Measurements from ENCODE around the gene EQTN.

EQTN gene

DNA sequence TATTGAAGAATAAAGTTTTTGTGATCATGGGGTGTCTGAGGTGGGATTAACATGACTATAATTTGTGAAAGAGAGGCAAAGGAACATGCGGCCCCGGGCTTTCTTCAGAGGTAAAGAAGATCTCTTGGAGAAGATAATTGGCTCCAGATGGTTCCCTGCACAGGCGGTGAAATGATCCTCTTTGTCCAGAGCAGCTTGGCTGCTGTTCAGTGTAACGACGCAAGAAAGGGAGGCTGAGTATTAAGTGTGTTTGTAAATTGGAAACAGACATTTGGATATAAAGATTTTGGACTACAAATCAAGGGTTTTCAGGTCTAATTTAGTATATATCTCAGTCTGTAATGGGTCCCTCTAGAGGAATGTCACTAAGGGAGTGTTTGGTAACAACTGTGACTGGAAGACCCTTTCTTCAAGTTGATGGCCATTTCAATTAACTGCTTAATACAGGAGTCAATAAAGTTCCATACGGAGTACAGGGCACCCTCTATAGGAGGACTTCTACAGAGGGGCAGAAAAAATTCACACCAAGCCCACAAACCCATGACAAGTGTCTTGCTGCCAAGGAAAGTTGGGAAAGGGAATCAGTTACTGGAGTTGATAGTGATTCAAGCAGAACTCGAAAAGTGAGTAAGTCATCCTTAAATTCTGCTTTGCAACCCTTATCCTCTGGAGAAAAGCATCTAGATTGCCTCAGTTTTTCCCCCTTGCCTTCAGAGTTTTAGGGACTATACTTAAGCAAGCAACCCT lies 4.1 kb downstream of the EQTN start:
- no peak for DNase-seq

DNA sequence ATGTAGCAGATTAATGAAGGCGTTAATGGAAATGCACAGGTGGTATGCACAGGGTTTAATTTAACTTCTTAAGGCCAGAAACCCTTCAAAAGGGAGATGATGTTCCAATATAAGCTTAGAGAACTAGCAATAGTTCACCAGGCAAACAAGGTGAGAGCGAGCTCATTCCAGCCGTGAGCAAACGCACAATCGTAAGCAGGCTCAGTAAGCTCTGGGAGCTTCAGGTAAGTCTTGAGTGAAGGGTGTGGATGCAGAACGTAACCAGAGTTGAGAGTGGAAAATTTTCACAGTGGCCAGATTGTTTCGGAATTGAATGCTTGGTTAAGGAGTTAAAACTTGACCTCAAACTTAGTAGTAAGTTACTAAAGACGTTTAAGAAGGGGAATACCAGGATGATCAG lies 5.7 kb downstream of the EQTN start:
- DNase-seq: no peak

DNA sequence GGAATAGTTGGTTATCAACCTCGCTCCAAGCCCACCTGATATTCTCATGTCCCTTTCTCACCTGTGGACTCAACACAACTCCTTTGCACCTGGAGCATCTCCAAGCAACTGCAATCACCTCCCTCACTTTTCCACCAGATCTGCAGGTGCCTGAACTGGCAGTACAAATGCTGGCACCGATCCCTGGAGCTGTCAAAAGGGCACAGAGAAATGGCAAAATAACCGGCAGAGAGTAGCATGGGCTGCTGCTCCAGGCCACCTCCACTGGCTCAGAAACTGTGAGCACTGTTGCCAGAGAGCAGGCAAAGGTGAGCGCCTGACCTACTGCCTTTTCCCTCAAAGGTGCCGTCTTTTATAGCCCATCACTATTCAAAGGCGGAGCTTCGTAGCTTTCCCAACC lies 14.7 kb downstream of the EQTN start:
- no peak for DNase-seq

DNA sequence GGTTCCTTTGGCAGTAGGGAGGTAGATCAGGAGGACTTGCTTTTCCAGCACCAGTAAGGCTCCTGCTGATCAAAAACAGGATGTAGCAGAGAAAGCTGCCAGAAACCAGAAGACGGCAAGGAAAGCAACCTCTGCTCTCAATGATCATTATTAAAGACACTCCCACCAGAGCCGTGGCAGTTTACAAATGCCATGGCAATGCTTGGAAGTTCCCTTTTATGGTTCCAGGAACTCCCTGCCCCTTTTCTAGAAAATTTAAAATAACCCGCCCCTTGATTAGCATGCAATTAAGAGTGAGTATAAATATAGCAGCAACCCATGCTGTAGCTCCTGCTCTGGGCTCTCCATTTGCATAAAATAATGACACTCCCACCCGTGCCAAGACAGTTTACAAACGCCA lies 16.1 kb downstream of the EQTN start:
- DNase-seq: peak; percentile 95

DNA sequence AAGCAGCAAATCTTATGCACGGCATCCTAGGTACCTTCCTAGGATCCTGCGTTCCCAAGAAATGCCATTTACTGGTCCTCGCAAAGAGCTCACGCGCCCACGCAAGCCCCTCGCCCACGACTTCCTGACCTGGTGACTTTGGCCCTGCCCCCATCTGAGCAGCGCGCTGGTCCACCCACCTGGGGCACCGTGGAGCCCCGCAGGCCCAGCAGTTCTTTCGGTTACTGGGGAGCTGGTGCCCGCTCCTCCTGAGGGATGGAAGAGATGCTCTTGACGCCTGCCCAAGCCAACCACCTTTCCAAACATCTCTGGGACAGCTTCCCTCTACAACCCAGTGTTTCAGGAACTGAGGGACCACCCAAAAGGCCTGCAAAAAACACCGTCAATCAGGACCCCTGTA lies 16.7 kb downstream of the EQTN start:
- DNase-seq: no peak

DNA sequence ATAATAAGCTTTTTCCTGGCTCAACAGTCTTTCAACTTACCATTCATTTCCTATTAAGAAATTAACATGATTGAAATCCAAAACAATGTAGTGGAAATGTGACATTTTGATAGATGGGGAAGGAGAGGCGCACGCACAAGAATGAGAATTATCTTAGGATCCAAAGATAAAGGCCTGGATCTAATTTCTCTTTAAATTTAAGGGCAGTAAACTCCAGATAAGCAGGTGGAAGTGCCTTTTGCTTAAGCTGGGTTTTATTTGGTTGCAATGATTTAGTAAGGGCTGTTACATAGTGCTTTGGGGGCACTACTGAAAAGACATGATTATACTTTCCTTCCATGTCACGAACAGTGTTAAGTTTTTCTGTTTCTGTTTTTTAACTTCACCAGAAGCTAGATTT lies 17.3 kb downstream of the EQTN start:
- no peak for DNase-seq

DNA sequence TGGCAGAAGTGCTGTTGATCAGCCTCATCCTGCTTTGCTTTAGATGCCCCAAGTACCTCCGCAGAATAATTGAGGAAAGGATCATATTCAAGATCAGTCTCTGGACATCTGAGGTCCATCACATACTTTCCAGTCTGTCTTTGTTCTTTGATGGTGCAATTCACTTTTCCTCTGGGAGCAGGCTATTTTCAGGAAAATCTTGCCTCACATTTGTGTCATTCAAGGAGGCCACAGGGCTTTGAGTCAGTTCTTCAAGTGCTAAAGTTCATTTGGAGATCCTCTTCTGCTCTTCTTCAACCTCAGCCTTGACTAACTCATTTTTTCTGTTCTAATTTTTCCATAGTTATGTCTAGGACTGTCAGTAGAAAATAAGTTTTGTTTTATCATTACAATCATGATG lies 18.6 kb downstream of the EQTN start:
- no peak for DNase-seq

DNA sequence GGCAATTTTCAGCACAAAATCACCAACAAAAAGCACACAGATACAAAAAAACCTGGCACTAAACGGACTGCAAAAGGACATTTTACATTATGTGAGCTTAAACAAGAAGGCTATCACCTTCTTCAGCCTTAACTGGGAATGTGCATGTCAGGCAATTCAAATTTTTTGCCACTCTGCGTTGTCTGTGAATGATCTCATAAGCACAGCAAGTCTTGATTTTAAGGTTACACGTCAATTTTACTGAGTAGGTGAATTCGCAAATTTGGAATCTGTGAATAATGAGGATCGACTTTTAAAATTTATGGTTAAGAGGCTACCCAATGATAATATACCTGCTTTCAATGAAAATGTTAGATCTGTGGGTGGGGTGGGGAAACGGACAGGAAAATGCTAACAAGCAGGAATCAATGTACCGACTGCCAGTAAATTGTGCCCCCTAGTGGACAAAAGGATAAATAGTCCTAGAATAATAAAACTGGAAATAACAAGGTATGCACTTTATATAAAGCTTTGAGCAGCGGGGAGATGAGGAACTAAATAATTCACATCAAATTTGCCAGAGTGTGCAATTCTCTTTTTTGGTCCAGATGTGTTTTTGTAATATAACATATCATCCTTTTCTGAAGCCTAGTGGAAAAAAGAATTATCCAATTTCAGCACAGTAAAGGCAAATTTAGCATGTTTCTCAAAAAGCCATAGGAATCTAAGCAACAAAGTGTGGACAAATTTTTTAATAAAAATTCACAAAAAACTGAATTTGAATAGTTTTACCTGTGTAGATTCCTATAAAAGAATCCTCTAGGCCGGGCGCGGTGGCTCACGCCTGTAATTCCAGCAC lies 20.5 kb downstream of the EQTN start:
- DNase-seq: peak; percentile 86

DNA sequence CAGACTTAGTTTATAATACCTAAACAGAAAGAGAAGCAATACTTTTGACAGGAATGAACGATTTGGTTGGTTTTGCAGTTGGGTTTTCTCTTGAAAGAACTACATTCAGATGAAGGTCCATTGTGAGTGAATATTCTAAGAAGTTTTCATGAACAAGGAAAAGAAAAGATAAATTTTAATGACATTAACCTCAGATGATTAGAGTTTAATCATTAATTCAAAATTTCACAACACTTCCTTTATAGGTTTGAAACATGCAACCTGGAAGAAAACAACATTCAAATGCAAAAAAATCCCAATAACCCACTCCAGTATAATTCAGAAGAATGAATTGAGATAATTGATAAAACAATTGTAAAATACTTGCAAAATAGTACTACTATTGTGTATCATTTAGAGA lies 23.8 kb downstream of the EQTN start:
- no peak for DNase-seq

DNA sequence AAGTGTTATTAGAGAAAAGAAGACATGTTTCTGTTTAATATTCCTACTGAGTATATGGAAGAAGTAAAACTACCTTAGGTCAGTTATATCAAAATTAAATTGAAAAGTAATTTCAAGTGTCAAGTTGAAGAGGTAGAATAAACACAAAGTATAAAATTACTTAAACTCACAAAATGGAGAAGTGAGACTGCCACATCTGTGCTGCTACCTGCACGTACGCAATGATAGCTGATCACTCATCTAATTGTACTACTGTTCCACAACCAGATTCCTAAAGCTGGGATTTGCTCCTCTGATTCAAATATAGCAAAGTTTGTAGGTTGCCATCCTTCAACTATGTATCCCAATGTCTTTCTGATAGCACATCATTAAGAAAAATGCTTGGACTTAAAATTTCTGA lies 24.8 kb downstream of the EQTN start:
- DNase-seq: no peak

DNA sequence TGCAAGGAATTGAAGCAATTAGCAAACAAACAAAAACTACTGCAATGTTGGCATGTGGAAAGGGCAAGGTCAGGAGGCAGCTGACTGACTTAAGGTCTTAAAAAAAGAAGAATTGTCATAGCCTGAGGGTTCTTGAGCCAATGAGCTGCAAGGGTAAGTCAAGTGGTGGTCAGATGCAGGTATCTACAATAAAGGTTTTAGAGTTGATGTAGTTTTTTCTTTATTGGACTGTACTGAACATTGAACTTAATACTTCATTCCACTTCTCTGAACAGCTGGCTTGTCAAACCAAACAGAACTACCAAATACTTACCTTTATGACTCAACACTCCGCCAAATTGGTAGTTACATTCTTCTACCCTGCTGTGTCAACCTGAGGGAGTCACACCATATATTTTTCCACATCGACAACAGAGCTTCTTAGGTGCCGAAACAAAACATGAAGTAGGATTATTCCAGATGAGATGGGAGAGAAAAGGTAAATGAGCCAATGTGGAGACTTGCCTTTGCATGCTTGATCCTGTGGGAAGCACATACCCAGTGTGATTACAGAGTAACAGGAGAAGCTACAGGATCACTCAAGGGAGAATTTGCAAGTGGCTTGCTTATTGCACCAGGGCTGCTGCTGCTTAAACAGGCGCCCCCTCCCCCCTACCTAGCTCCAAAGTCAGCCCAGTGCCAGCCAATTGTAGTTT lies 35.3 kb downstream of the EQTN start:
- no peak for DNase-seq

DNA sequence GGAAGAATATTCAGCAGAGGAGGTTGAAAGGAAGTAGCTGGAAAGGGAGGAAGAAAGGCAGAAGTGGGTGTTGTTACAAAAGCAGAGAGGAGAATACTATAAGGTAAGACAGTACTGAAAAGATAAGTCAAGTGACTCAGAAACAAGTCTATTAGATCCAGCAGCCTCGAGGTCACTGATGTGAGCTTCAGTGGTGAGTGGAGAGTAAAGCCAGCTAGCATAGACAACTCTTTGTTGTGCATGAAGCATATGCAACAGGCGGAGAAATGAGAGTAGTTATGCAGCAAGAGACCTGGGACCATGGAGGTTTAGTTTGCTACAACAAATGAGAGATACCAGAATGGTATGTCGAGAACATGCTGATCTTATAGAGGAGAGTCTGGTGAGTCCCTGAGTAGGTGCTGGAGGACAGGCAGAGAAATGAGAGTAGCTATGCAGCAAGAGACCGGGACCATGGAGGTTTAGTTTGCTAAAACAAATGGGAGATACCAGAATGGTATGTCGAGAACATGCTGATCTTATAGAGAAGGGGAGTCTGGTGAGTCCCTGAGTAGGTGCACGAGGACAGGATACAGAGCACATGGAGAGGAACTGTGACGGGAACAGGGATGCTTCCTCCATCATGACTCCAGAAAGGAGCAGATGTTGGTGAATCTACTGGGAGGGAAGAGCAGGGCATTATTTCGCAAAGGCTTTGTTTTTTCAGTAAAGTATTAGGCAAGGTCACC lies 36.0 kb downstream of the EQTN start:
- no peak for DNase-seq

DNA sequence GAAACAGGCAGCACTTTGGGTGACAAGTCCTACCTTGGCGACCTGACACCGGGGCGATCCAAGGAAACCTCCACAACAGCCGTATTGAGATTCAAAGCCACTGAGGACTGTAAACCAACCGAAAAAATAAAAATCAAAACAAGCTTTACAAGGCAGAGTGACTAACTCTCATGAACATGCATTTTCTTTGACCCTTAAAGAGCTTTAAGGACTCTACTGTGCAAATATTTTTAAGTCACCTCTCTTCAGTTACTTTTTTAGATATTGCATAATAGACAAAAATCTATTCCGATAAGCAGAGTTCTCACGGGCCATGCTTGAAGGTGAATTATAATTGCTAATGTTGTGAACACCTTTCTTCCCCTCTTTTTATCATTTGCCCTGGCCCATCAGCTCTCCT lies 38.3 kb downstream of the EQTN start:
- no peak for DNase-seq

DNA sequence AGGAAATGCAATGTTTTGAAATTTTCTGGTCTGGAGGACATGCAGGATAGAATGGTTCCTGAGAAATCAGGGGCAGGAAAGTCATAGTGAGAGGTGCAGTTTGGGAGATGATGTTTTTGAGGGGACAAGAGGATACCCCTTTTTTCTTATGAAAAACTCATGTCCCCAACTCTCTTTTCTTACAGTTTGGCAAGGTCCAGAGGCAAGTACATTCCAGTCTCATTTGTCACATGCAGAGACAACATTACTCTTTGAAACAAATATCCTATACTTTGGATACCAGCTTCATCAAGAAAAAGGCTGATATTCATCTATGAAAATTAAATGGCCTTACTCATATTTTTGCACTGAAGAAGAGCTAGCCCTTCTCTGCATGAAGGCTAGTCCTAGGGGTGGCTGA lies 48.2 kb downstream of the EQTN start:
- DNase-seq: no peak

DNA sequence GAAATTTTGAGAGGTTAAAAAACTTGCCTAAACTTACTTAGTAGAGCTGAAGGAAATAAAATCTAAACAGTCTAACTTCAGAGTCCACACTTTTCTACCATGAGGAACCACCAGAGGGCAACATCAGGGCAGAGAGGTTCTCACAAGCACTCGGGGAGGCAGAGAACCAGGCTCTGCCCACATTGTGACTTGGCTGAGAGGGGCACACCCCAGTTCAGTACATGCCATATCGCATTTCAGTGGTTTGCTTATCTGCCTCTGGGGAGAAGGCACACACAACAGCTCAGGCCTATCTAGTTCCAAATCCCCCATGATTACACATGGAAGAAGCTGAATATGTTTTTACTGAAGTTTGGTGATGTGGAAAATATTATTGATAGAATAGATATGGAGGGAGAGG lies 49.2 kb downstream of the EQTN start:
- peak; percentile 79 for DNase-seq

DNA sequence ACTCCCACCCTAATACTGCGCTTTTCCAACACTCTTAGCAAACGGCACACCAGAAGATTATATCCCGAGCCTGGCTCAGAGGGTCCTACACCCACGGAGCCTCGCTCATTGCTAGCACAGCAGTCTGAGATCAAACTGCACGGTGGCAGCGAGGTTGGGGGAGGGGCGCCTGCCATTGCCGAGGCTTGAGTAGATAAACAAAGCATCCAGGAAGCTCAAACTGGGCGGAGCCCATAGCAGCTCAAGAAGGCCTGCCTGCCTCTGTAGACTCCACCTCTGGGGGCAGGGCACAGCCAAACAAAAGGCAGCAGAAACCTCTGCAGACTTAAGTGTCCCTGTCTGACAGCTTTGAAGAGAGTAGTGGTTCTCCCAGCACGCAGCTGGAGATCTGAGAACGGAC lies 57.3 kb downstream of the EQTN start:
- DNase-seq: peak; percentile 74

All from OCI-M1 (cell line).